SH-SY5Y (cell line): ENCODE measurements around the gene ZACN.

ENCODE experiments used
- GATA2 ChIP-seq: IDR thresholded peaks from 2 replicates; pipeline ENCODE4 v1.6.1; 2011; ENCODE audit warnings: mild to moderate bottlenecking, low read depth, low read length
- GATA3 ChIP-seq: IDR thresholded peaks from 2 replicates; pipeline ENCODE4 v1.6.1; 2011; ENCODE audit warnings: low read depth, mild to moderate bottlenecking, low read length, moderate library complexity

GRCh38 chr17:76102944-76103273 lies 23.9 kb downstream of the ZACN start:
- TF ChIP-seq GATA2 = no peak
- no peak for TF ChIP-seq GATA3
